Fibroblast of skin of abdomen (primary cell): ENCODE data around the gene GNGT1. TPM values are rescaled to one million over a fixed set of nuclear protein-coding genes. Genes with fewer than 3 reads are reported as not detected.

Source experiments
- DNase-seq: peaks from one replicate; pipeline ENCODE4 v3.0.0-alpha.2; 2013
- polyA plus RNA-seq, 2 experiments: library from polyadenylated mRNA; unstranded; fragments of 120-200 nt; gene quantifications; one replicate each; pipeline ENCODE4 v1.2.1, GENCODE V29; 2013; ENCODE audit not compliant: insufficient read length in 2 of 2

Gene GNGT1
- polyA plus RNA-seq (2013, experiment 1 of 2; ENCODE audit: insufficient read length), result not detected
- not detected for polyA plus RNA-seq (2013, experiment 2 of 2; ENCODE audit: insufficient read length)

DNA sequence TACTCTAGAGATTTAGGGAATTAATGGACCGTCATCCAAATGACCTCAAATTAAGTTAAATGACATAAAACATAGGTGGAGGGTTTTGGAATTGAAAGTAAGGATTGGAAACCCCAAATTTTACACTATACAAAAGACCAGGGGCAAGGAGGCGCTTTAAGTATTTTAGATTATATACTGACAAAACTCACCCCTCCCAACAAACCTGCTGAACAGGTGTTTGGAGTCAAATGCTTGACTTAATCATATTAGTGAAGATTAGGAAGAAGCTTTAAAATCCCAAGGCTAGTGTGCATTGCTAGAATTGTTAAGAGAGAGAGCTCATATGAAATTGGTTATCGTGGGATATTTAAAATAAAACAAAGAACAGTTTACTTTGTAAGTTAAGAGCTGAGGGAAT is at the start of gene GNGT1:
TSS of gene GNGT1 (plus strand) at position 301 of the 400 bp plus-strand sequence. CDS start 180 bp downstream, outside the sequence.
- DNase-seq, result no peak

DNA sequence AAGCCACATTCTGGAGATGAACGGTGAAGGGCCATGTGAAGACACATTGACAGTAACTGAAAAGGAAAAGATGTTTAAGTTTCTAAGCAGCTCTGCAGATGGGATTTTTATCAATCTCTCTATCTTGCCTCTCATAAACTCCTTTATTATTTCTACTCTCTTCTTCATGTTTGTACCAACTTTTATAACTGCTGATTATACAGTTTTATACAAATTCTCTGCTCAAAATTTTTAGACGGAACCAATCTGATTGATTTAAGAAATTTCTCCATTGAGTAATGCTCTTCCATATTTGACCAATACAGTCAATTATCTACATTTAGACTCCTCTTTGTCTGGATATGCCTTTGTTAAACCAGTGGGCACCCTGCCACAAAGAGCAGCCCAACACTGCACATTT is 47.5 kb upstream of the GNGT1 start:
- DNase-seq, result no peak

- DNase-seq, result no peak
Observed at GRCh38 chr7:93860261-93860660, 46.1 kb upstream of the GNGT1 start.

- DNase-seq, result no peak
Observed at GRCh38 chr7:93861325-93861949, 44.9 kb upstream of the GNGT1 start.

DNA sequence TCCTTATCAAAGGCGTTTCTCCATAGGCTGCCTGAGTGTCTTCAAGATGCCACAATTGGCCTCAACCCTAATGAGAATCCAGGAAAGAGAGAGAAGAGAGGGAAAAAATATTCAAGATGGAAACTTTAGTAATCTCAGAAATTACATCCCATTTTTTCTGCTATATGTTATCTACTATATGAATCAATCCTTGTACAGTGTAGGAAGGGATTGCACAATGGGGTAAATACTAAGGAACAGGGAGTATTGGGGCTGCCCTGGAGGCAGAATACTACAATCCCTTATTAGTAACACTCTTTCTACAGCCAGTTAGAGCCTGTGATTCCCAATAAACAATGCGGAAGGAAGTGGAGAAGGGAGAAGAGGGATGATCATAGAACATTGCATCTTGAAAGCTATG is 43.7 kb upstream of the GNGT1 start:
- no peak for DNase-seq

DNA sequence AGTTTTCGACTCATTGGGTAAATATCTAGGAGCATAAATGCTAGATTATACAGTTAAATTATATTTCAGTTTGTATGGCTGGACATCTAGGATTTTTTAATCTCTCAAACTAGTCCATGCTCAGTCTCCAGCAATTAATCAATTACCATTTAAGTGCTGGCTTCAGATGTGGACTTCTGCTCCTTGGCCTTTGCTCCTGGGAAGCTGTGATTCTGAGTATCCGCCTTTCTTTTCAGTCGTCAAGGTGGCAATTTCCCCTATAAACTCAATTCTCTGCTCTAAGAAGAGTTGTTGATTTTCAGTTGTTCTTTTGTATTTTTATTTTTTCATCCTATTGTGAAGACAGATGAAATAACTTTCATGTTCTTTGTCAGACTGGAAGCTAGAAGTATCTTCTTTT is 39.5 kb upstream of the GNGT1 start:
- no peak for DNase-seq

DNA sequence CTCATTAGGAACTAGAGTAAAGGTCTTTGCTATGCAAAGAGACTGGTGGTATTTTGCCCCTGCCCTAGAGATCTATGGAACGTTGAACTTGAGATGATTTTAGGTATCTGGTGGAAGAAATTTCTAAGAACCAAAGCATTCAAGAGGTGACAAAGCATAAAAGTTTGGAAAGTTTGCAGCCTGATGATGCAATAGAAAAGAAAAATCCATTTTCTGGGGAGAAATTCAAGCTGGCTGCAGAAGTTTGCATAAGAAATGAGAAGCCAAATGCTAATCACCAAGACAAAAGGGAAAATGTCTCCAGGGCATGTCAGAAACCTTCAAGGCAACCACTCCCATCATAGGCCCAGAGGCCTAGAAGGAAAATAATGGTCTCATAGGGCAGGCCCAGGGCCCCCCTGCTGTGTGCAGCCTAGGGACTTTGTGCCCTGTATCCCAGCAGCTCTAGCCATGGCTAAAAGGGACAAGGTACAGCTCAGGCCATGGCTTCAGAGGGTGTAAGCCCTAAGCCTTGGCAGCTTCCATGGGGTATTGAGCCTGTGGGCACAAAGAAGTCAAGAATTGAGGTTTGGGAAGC is 32.3 kb upstream of the GNGT1 start:
- DNase-seq, result no peak

DNA sequence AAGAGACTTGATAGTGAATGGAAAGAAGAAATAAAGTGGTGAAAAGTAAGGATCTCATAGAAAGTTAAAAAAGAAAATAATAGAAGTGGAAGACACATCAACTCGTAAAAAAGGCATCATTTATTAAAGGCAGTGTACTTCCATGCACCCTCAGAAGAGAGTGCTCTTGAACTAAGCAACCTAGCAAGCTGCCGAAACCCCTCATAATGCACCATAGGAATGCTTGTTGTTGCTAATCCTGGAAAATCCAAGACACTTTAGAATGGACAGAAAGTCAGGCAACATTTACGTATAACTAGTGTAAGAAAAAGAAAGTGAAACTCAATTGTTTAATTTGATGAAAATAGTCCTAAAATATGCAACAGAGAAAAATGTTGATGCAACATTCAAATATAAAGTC is 28.6 kb upstream of the GNGT1 start:
- no peak for DNase-seq

GRCh38 chr7:93879356-93879755 is 27.0 kb upstream of the GNGT1 start:
- no peak for DNase-seq

DNA sequence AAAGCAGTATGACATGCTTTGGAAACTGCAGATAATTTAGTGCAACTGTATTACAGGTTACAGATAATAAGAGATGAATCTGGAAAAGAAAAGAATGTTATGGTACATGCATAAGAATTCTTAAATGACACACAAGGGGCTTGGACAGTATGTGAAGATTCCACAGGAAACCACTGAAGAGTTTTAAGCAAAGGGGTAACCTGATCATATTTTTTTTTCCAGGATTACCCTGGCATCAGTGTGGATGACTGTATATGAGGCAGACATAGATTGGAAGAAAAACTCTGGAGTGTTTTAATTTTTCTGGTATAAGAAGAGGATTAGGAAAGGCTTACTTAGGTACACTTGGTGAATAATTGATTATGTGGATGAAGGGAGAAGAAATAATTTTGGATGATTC is 23.9 kb upstream of the GNGT1 start:
- peak; percentile 34 for DNase-seq

- DNase-seq, result no peak
Observed at GRCh38 chr7:93883078-93883916, 23.1 kb upstream of the GNGT1 start.

GRCh38 chr7:93883917-93884345 is 22.4 kb upstream of the GNGT1 start:
- DNase-seq, result no peak

GRCh38 chr7:93884541-93884940 is 21.8 kb upstream of the GNGT1 start:
- DNase-seq, result no peak

DNA sequence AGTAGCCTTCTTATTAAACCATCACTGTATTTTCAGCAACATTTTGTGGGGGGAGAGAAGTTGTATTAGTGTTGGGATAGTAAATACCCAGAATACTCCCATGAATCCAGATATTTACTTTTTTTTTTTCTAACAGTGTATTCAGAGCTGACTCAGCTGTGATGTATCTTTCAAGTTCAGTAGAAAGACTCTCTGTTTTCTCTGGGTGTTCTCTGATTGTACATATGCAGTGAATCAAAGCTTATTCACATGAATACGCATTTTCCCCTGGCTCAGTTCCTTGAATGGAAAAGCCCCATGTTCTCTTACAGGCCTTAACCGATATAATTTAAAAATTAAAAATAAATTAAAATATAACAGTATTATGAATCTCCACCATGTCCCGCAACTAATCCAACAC is 17.1 kb upstream of the GNGT1 start:
- peak; percentile 68 for DNase-seq

GRCh38 chr7:93890041-93890463 is 16.3 kb upstream of the GNGT1 start:
- DNase-seq, result peak; percentile 41

DNA sequence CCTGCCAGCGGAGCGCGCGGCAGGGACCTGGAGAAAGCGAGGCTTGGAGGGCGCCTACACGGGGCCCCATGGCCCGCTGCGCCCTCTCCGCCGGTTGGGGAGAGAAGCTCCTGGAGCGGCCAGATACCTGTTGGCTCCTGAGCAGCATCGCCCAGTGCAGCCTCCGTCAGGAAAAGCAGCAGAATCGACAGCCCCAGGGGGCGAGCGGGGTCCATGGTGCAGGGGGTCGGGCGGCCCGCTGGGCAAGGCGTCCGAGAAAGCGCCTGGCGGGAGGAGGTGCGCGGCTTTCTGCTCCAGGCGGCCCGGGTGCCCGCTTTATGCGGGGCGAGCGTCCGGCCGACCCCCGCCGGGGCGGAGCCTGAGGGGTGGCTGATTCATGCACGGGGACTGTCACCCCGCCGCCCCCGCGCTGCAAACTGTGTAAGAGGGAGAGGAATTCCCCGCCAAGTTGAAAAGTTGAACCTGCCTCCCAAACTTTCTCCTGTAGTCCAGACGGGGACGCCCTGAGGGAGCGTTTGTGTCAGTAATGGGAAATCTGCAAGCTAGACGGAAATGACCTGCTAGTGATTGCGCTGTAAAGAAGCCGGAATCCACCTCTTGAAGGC is 15.8 kb upstream of the GNGT1 start, which contains the start of gene TFPI2:
TSS of gene TFPI2 (minus strand) at position 290 of the 605 bp plus-strand sequence. CDS start at position 215, 75 bp downstream.
- peak; percentile 55 for DNase-seq

DNA sequence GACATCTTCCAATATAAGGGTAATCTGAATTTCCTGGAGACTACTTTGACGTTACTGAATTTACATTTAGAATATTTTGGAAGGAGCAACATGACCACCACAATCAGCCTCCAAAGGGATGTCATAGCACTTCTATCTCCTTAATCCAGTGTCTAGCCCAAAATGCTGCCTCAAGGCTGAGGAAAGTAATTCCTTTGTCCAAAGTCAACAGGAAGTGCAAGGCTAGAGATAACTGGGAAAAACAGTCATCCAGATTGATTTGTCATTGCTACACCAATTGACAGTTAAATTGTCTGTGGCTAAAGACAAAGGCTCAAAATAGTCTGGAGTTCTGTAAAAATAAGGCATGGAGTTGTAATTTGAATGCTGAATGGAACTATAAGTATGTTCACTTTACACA is 11.9 kb upstream of the GNGT1 start:
- no peak for DNase-seq

DNA sequence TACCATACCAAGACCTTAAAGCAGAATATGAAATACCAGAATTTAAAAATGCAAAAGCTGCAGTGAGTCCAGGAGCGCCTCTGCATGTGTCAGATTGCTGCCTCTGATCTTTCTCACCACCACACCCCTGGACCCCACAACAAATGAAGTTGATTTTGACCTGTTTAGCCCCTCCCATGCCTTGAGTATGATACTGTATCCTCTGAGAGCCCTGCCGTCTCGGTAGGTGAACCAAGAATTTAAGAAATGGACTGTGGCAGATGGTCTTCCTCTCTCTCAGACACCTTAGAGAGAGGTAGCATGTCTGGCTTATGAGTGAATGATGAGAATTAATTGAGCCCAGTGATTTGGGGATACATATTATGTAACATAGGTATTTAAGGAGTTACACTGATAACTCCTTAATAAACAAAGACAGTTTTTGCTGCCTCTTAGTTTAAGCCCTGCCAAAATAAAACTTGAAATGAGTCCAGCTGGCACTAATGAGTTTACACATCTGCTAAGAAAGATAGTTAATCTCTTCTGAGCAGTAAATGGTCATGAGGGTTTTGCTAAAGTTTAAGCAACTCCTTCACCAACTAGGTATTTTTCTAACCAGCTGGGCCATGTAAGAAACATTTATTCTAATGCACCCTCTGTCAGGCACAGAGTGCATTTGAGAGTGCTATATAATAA is 11.3 kb upstream of the GNGT1 start:
- DNase-seq, result no peak

- no peak for DNase-seq
Observed at GRCh38 chr7:93895859-93896600, 10.3 kb upstream of the GNGT1 start.

DNA sequence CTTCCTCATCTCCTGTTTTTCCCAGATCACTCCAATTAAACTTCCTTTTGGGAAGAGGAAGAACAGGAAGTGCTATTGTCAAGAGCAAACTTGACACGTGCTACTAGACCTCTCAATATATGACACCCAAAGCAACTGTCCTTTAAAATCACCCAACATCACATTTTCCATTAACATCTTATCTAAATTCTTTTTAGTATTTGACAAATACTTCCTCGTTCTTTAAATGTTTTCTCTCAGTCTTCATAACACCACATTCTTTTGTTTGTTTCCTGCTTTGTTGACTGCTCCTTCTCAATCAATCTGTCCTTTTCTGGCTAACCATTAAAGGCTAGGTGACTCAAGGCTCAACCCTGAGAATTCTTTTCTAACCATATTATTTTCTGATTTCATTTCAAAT is 8.7 kb upstream of the GNGT1 start:
- no peak for DNase-seq

DNA sequence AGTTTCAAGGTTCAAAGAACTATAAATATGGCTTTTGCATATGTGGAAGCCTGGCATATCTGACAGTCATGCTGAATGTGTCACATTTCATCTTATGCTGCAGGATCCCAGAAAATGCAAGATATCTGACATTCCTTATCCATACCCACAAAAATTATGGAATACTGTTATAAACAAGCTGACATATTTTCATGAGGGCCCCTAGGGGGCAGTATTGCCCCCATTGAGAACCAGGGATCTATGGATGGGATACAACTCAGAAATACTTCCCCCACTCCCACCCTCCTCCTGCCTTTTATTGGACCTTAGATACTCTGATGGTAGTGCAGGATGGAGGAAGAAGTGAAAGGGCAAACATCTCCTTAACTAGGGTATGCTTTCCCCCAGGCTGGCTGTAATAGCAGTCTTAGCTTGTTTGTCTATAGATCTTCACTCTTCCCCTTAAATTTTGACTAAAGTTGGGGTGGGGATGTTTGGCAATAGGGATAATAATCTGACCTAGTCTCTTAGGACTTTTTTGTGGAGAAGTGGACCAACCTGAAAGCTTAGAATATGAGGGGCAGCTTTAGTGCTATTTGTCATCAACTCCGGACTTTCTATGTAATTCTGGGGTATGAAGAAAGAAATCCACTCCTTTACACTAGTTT is 3.5 kb upstream of the GNGT1 start:
- peak; percentile 71 for DNase-seq
